Measurements from ENCODE around the gene NAT8L. TPM values are rescaled to one million over a fixed set of nuclear protein-coding genes. Genes with fewer than 3 reads are reported as not detected.

The NAT8L gene
- total RNA-seq, 1 donor, result under 0.01 TPM

GRCh38 chr4:2071252-2071911 lies 12.3 kb downstream of the NAT8L start:
- Histone ChIP-seq H3K79me2 (ENCODE audit: insufficient read depth, low read length) (no peaks in the 10 kb centered on the region), H4K20me1 (ENCODE audit: insufficient read depth, low read length) (no peaks in the 10 kb centered on the region), H3K9me3 (ENCODE audit: low read depth, low read length) (no peaks in the 10 kb centered on the region), H3K4me3 (ENCODE audit: insufficient read depth, low read length) (no peak overlapping the region), H3K4me1 (ENCODE audit: insufficient read depth, low read length) (no peaks in the 10 kb centered on the region), H3K27ac (ENCODE audit: low read depth, low read length) (no peak overlapping the region), H3K36me3 (ENCODE audit: insufficient read depth, low read length) (no peaks in the 10 kb centered on the region), H2AFZ (ENCODE audit: low read length) (no peak overlapping the region), H3K4me2 (ENCODE audit: insufficient read depth, low read length) (no peak overlapping the region), H3K27me3 (ENCODE audit: insufficient read depth, low read length) (no peaks in the 10 kb centered on the region)
- TF ChIP-seq CTCF (IDR thresholded peaks at IDR 0.05; ENCODE audit: extremely low read depth, low read depth, low read length), result no peak
- peak; percentile 66 for DNase-seq (ENCODE audit: insufficient read length, low spot score, missing footprints)

- no peak for TF ChIP-seq CTCF (IDR thresholded peaks at IDR 0.05; ENCODE audit: extremely low read depth, low read depth, low read length)
- no peak overlapping the region for H2AFZ ChIP-seq (ENCODE audit: low read length)
Measured at GRCh38 chr4:2071912-2072867, 13.1 kb downstream of the NAT8L start.

GRCh38 chr4:2072971-2073807 lies 14.1 kb downstream of the NAT8L start:
- no peak overlapping the region for H2AFZ ChIP-seq (ENCODE audit: low read length)
- H3K79me2 ChIP-seq (ENCODE audit: insufficient read depth, low read length), result no peaks in the 10 kb centered on the region
- peak; percentile 79 for DNase-seq (ENCODE audit: insufficient read length, low spot score, missing footprints)
- H3K4me2 ChIP-seq (ENCODE audit: insufficient read depth, low read length), result no peak overlapping the region
- no peaks in the 10 kb centered on the region for H3K4me1 ChIP-seq (ENCODE audit: insufficient read depth, low read length)
- no peak overlapping the region for H3K27ac ChIP-seq (ENCODE audit: low read depth, low read length)
- no peaks in the 10 kb centered on the region for H3K36me3 ChIP-seq (ENCODE audit: insufficient read depth, low read length)
- no peak for TF ChIP-seq CTCF (IDR thresholded peaks at IDR 0.05; ENCODE audit: extremely low read depth, low read depth, low read length)
- no peaks in the 10 kb centered on the region for H4K20me1 ChIP-seq (ENCODE audit: insufficient read depth, low read length)
- H3K9me3 ChIP-seq (ENCODE audit: low read depth, low read length), result no peaks in the 10 kb centered on the region
- H3K27me3 ChIP-seq (ENCODE audit: insufficient read depth, low read length), result no peaks in the 10 kb centered on the region
- no peak overlapping the region for H3K4me3 ChIP-seq (ENCODE audit: insufficient read depth, low read length)

More at GRCh38 chr4:2071912-2072867, 13.1 kb downstream of the NAT8L start:
- no peak overlapping the region for H3K27ac ChIP-seq (ENCODE audit: low read depth, low read length)
- H3K27me3 ChIP-seq (ENCODE audit: insufficient read depth, low read length), result no peaks in the 10 kb centered on the region
- H3K36me3 ChIP-seq (ENCODE audit: insufficient read depth, low read length), result no peaks in the 10 kb centered on the region
- no peaks in the 10 kb centered on the region for H3K9me3 ChIP-seq (ENCODE audit: low read depth, low read length)
- no peak overlapping the region for H3K4me3 ChIP-seq (ENCODE audit: insufficient read depth, low read length)
- H3K4me1 ChIP-seq (ENCODE audit: insufficient read depth, low read length), result no peaks in the 10 kb centered on the region
- no peaks in the 10 kb centered on the region for H3K79me2 ChIP-seq (ENCODE audit: insufficient read depth, low read length)
- H4K20me1 ChIP-seq (ENCODE audit: insufficient read depth, low read length), result no peaks in the 10 kb centered on the region
- H3K4me2 ChIP-seq (ENCODE audit: insufficient read depth, low read length), result no peak overlapping the region
- peak; percentile 81 for DNase-seq (ENCODE audit: insufficient read length, low spot score, missing footprints)
